GM18526 (cell line): ENCODE results near the gene GREB1.

Experiments used
- POLR2A ChIP-seq: IDR thresholded peaks from 3 replicates; pipeline ENCODE4 v1.6.1; 2011; ENCODE audit not compliant: insufficient read length; ENCODE audit errors: extremely low read depth

The GREB1 gene

DNA sequence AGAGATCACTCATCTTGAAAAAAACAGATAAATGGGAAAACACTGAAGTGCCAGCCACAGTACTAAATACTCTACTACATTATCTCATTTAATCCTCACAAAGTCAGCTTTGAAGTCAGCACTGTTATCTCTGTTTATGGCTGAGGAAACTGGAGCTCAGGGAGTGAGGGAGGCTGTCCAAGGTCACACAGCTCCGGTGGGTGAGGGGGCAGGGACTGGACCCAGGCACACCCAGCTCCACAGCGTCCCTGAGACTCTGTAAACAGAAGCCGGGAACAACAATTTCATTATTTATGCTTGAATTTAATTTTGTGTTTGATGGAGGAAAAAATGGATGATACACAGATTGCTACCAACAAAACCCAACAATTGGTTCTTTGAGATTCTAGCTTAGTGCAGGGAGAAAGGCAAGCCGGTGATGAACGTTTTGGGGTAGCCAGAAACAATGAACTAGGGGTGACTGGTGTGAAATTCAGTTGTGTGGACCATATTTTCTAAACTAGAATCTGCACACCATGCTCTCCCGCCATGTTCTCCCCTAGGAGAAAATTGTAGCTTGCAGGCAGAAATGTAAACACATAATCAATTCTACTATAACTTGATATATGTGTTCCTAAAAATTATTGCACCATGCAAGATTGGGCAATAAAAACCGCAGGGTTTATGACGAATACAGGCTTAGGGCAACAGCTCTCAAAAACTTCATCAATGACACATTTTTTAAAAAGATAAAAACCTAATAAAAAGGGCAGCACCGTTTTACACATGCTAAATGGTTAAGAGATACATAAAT, at the start of gene GREB1:
TSS of gene GREB1 (plus strand) at position 768 of the 793 bp plus-strand sequence. CDS start 22,570 bp downstream, outside the sequence.
- no peak for TF ChIP-seq POLR2A

DNA sequence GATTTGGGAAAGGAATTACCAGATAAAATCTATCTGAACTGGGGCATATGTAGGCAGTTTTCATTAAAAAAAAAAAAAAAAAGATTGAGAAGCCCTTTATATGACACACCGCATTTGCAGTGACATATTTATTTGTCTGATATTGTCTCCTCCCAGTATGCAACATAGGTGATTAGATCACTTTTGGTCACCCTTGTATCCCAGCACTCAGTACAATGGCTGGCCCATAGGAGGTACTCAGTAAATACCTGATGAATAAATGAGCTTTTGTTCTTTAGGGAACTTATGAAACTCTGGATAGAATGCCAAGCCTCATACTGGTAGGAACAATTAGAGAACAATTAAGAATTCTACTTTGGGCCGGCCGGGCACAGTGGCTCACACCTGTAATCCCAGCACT, 45.0 kb upstream of the GREB1 start:
- TF ChIP-seq POLR2A = no peak

DNA sequence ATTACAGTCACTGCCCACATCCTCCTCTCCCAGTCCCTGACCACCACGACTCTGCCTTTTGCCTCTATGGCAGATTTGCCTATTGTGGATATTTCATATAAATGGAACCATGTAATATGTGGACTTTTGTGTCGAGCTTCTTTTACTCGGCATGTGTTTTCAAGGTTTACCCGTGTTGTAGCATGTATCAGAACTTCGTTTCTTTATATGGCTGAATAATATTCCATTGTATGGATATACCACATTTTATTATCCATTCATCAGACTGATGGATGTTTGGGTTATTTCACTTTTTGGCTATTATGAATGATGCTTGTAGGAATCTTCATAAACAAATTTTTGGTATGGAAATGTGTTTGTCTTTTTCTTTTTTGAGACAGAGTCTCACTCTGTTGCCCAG, 43.7 kb upstream of the GREB1 start:
- TF ChIP-seq POLR2A = no peak

DNA sequence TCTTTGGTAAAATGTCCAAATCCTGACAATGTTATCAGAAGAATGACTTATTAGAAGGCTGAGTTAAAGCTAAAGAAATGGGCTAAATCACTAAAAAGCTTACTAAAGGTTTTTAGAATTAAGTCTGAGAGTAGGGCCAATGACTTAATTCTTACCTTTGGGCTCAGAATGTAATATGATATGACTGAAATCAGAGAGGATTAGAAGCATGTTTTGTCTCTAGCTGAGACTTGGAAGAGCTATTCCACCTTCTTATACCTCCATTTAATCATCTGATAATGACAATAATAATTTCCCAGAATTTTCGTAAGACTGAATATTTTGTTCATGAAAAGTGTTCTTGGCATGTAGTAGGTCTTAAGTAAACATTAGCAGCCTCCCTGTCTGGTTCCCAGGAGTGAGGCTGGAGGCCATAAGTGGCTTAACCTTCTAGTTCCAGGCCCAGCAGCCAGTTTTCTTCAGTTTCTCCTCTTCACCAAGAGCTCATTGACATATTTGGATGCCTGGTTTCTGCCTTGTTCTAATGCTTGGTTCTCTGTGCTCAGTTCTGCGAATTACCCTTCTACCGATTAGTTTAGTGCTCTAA, 42.4 kb upstream of the GREB1 start:
- no peak for TF ChIP-seq POLR2A

- TF ChIP-seq POLR2A = no peak
Measured at GRCh38 chr2:11492244-11492643, 41.6 kb upstream of the GREB1 start.

DNA sequence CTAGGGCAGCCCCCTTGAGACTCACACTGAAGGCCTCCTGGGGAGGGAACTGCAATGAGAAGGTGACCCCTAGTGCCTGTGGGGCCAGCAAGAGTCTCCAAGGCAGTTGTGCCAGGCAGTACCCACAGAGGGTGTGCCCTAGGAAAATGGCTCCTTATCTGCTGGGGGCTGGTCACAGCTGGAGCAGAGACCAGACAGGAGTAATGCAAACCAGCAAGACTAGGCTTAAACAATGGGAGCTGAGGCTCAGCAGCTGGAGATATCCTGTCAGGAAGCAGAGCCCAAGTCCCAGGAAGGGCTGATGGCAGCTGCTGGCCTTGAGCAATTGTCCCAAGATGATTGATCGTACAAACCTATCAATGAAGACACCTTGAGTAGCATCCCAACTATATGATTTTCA, 41.1 kb upstream of the GREB1 start:
- no peak for TF ChIP-seq POLR2A

GRCh38 chr2:11493282-11493681, 40.6 kb upstream of the GREB1 start:
- TF ChIP-seq POLR2A = no peak

- no peak for TF ChIP-seq POLR2A
Measured at GRCh38 chr2:11494310-11494709, 39.5 kb upstream of the GREB1 start.

DNA sequence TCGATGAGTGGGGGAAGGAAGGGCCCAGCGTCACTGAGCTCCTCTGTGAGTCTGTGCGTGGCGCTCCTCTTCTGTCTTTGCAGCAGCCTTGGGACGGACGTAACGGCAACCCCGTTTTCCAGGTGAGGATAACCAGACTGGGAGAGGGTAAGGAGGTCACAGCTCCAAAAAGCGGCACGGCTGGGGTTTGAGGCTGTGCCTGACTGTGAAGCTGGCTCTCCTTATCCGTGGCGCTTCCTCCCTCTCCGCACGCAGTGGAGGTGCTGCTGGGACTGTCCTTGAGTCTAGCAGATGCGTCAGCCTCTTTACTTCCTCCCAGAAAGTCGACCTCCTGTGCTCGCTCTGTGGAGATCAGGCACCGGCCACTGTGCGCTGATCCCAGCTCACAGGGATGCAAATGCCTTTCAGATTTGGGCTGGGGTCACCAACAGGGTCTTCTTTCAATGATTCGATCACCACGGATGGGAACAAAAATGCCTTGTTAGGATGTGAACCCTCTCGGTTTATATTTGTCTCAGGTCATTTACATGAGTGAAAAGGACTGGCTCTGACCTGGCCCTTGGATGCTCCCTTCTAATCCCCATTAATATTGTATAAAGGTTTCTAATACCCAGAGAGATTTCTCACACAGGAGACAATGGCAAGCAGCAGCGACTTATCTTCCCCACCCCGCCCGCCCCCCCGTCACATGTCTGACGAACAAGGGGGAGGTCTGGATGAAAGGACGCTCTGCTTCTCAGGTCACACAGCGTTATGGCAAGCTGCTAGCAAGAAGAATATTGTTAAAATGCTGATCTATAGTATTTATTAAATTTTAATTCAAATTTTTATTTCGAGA, 37.8 kb upstream of the GREB1 start:
- no peak for TF ChIP-seq POLR2A

DNA sequence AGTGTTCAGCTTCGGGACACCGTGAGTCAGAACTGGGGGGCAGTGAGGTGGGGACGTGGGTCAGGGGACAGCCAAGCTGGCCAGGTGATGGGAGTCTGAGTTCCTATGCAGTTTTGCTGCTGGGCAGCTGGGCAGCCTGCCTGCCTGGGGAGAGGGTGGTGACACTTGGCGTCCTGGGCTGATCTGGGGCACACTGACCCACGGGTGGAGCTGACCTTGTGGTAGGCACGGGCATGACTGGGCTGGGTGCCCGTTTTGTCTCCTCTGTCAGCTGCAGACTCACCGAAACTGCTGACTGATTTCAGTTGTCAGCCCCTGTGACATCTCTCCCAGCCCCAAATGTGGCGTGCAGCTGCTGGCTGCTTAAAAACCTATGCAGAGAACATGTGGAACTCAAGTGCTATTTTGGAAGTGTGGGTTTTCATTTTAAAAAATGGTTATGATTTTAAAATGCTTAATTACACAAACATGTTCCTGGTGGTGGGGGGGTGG, 35.3 kb upstream of the GREB1 start:
- no peak for TF ChIP-seq POLR2A

DNA sequence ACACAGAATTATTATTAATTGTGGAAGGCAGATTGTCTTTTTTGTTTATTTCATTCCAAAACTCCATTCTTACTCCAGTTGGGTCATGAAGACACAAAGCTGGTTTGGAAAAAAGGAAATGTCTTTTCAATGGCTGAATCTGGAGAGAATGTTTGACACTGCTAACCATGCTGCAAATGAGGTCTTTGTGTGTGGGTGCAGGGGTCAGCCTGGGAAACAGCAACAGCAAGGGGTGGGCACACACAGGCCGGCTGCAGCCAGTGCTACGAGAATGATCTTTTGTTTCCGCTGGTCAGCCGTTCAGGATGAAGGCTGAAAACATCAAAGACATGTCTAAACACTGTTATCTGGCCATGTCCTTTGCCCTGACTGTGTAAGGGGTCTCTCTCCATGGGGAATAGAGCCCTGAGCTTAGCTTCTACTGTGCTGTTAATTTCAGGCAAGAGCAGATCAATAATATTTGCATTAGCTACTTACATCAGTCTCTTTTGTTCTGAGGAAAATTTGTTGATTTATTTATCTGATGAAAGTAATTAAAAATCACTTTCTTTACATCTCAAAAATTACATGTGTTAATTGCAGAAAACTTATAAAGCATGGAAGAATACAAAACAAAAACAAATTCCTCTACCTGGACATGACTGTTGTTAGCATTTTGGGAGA, 34.6 kb upstream of the GREB1 start:
- TF ChIP-seq POLR2A = no peak

- TF ChIP-seq POLR2A = no peak
Measured at GRCh38 chr2:11500702-11501303, 33.0 kb upstream of the GREB1 start.

- TF ChIP-seq POLR2A = no peak
Measured at GRCh38 chr2:11502740-11503292, 31.0 kb upstream of the GREB1 start.

DNA sequence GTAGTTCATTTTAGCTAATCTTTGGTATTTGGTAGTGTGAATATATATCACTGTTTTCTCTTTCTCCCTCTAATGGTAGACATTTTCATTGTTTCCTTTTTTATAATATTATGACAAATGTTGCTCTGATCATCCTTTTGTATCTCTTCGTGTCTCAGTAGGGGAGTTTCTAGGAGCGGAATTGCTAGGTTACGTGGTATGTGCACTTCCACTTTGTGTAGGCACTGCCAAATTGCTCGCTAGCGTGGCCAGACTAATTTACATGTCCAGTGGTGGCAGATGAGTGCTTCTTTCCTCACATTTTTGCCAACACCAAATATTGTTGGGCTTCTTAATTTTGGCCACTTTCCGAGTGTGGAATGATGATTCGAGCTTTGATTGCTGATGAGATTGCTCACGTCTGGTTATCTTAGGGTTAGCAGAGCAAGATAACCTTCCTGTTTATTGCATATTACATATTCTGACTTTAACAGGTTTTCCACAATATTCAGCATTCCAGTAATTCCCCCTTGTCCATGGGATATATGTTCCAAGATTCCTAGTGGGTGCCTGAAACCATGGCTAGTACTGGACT, 30.4 kb upstream of the GREB1 start:
- no peak for TF ChIP-seq POLR2A
